ENCODE results near the gene TP73. TPM values are rescaled to one million over a fixed set of nuclear protein-coding genes. Genes with fewer than 3 reads are reported as not detected.

TP73 gene
- total RNA-seq, 2 donors from 2014 or later: 0.31 TPM; not detected in 1

GRCh38 chr1:3690282-3691065 lies 38.2 kb downstream of the TP73 start:
- Mint-ChIP-seq H3K27ac (no peak overlapping the region), H3K4me1 (no peaks in the 10 kb centered on the region), H3K4me3 (no peak overlapping the region), H3K36me3 (ENCODE audit: low read depth) (peaks cover 2% of the 10 kb centered on the region), H3K27me3 (peaks cover 9% of the 10 kb centered on the region)
- ATAC-seq: no peak
- no peaks in the 10 kb centered on the region for H3K9me3 ChIP-seq (ENCODE audit: control insufficient read depth, low read length, poor library complexity, severe bottlenecking)
- no peak for DNase-seq

DNA sequence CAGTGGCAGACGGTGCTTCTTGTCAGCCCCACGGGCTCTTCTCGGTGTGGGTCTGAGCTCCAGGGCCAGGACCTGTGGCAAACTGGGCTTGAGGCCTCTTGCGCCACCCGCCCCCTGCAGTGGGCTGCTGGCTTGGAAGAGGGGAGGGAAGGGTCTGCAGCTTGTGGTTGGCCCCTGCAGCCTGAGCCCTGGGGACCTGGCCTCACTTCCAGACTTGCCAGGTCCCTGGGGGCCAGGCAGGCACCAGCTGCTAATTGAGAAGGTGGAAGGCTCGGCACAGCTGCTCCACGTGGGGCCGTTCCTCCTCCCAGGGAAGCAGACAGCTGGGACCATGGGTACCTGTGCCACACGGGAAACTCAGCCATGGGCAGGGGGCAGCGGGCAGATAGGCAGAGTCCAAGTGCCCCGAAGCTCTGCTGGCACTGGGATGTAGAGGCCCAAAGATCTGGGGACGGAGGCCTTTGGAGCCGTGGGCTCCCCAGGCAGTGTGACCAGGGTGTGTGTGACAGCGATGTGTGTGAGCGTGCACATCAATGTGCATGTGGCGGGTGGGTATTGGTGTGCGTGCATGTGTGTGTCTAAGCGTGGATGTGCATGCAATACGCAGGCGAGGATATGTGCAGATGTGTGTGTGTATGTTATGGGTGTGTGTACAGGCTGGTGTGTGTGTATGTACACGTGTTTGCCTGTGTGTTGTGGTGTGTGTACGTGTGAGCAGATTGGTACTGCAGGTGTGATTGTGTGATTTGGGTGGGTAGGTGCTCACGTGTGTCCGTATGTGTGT lies 39.3 kb downstream of the TP73 start:
- Mint-ChIP-seq H3K4me1 (peaks cover 3% of the 10 kb centered on the region), H3K27ac (no peak overlapping the region), H3K4me3 (no peak overlapping the region), H3K27me3 (peaks cover 21% of the 10 kb centered on the region), H3K36me3 (ENCODE audit: low read depth) (peaks cover 2% of the 10 kb centered on the region)
- no peaks in the 10 kb centered on the region for H3K9me3 ChIP-seq (ENCODE audit: control insufficient read depth, low read length, poor library complexity, severe bottlenecking)
- DNase-seq (no peak), ATAC-seq (no peak)

DNA sequence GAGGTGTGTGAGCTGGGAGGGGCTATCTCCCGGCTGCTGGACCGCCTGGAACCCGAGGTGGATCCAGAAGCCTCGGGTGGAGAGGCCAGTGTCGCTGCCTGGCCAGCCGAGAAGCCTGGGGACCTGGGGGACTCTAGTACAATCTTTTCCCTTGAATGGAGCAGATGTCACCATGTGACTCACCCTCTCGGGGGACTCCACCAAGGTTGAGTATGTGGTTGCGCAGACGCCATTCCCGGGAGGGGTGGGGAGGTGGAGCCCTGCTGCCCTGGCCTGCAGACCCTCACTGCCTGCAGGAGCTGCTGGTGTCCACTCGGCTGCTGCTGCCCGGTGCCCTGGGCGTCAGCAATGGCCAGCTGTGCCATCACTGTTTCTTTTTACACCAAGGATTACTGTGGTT lies 40.3 kb downstream of the TP73 start:
- DNase-seq: no peak
- peaks cover 3% of the 10 kb centered on the region for H3K4me1 Mint-ChIP-seq
- H3K4me3 Mint-ChIP-seq: no peak overlapping the region
- H3K36me3 Mint-ChIP-seq (ENCODE audit: low read depth): peaks cover 2% of the 10 kb centered on the region
- peaks cover 25% of the 10 kb centered on the region for H3K27me3 Mint-ChIP-seq
- H3K9me3 ChIP-seq (ENCODE audit: control insufficient read depth, low read length, poor library complexity, severe bottlenecking): no peaks in the 10 kb centered on the region
- no peak overlapping the region for H3K27ac Mint-ChIP-seq
- ATAC-seq: no peak

GRCh38 chr1:3693321-3693720 lies 41.0 kb downstream of the TP73 start:
- Mint-ChIP-seq H3K27me3 (peaks cover 25% of the 10 kb centered on the region), H3K27ac (no peak overlapping the region), H3K4me1 (peaks cover 3% of the 10 kb centered on the region), H3K4me3 (no peak overlapping the region), H3K36me3 (ENCODE audit: low read depth) (peaks cover 2% of the 10 kb centered on the region)
- H3K9me3 ChIP-seq (ENCODE audit: control insufficient read depth, low read length, poor library complexity, severe bottlenecking): no peaks in the 10 kb centered on the region
- no peak for DNase-seq
- ATAC-seq: no peak

DNA sequence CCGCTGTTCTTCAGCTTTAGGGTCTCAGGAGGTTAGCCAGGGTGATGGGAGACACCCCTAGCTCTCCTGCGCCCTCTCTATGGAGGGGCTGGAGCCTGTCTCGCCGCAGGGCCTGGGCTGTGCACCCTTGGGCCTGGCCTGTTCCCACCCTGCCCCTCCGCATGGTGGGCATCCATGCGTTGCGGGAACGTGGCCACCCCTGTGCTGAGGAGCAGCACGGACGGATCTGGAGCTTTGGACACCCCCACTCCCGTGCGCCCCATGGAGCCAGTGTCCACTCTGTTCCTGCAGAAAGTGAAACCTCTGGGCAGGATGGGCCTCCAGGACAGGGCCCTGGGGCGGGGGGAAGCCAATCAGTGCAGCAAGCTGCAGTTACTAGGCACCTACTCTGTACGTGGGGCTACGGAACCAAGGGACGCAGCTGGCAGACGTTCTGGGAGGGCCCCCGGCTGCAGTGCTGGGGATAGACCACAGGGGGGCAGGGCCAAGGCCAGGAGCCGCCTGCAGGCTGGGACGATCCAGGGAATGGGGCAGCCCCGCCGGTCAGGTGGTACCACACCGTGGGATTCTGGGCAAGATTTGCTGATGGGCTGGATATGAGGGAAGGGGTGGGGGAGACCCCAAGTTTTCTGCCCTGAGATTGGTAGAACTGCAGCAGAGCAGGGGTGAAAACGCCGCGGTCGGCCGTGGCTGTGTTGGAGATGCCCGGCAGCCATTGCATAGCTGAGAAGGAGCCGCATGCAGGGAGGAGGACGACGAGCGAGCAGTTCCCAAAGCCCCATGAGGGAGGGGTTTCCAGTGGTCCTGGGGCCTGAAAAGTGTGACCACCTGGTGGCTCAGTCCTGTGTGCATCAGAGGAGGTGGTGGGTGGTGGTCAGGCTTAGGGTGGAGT lies 43.3 kb downstream of the TP73 start:
- peak overlapping the region; percentile 39 for H3K4me3 Mint-ChIP-seq
- no peaks in the 10 kb centered on the region for H3K9me3 ChIP-seq (ENCODE audit: control insufficient read depth, low read length, poor library complexity, severe bottlenecking)
- no peak overlapping the region for H3K27ac Mint-ChIP-seq
- ATAC-seq: peak; percentile 71
- H3K27me3 Mint-ChIP-seq: peaks cover 40% of the 10 kb centered on the region
- peaks cover 3% of the 10 kb centered on the region for H3K4me1 Mint-ChIP-seq
- peaks cover 2% of the 10 kb centered on the region for H3K36me3 Mint-ChIP-seq (ENCODE audit: low read depth)
- peak in 1 of 3 donors; percentile 18 for DNase-seq

GRCh38 chr1:3696689-3697088 lies 44.4 kb downstream of the TP73 start:
- DNase-seq (no peak), ATAC-seq (no peak)
- peaks cover 2% of the 10 kb centered on the region for H3K36me3 Mint-ChIP-seq (ENCODE audit: low read depth)
- H3K4me3 Mint-ChIP-seq: no peak overlapping the region
- H3K27ac Mint-ChIP-seq: no peak overlapping the region
- peaks cover 3% of the 10 kb centered on the region for H3K4me1 Mint-ChIP-seq
- H3K27me3 Mint-ChIP-seq: peaks cover 38% of the 10 kb centered on the region
- H3K9me3 ChIP-seq (ENCODE audit: control insufficient read depth, low read length, poor library complexity, severe bottlenecking): no peaks in the 10 kb centered on the region

- DNase-seq (no peak), ATAC-seq (no peak)
- H3K27ac Mint-ChIP-seq: no peak overlapping the region
- H3K36me3 Mint-ChIP-seq (ENCODE audit: low read depth): no peaks in the 10 kb centered on the region
- no peak overlapping the region for H3K4me3 Mint-ChIP-seq
- H3K27me3 Mint-ChIP-seq: peaks cover 34% of the 10 kb centered on the region
- no peaks in the 10 kb centered on the region for H3K9me3 ChIP-seq (ENCODE audit: control insufficient read depth, low read length, poor library complexity, severe bottlenecking)
- H3K4me1 Mint-ChIP-seq: peaks cover 3% of the 10 kb centered on the region
Observed at GRCh38 chr1:3697104-3697503, 44.8 kb downstream of the TP73 start.

DNA sequence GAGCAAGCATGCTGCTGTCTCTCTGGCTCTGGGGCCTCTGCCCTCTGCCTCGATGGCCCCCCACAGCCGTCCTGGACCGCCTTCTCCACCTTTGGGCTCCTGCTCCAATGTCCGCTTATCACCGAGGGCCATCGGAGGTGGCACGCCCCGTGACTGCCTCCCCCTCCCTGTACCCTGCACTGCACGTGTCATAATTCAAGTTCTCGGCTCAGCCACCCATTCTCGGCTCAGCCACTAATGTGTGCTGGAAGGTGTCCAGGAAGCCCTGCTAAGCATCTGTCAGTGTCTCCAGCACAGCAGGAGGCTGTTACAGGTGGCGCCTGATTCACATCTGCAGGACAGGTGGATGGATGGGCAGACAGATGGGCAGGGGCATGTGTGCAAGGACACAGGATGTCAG lies 45.5 kb downstream of the TP73 start:
- Mint-ChIP-seq H3K36me3 (ENCODE audit: low read depth) (no peaks in the 10 kb centered on the region), H3K4me1 (peaks cover 3% of the 10 kb centered on the region), H3K27ac (no peak overlapping the region), H3K4me3 (no peak overlapping the region), H3K27me3 (peaks cover 33% of the 10 kb centered on the region)
- no peaks in the 10 kb centered on the region for H3K9me3 ChIP-seq (ENCODE audit: control insufficient read depth, low read length, poor library complexity, severe bottlenecking)
- no peak for ATAC-seq
- no peak for DNase-seq

DNA sequence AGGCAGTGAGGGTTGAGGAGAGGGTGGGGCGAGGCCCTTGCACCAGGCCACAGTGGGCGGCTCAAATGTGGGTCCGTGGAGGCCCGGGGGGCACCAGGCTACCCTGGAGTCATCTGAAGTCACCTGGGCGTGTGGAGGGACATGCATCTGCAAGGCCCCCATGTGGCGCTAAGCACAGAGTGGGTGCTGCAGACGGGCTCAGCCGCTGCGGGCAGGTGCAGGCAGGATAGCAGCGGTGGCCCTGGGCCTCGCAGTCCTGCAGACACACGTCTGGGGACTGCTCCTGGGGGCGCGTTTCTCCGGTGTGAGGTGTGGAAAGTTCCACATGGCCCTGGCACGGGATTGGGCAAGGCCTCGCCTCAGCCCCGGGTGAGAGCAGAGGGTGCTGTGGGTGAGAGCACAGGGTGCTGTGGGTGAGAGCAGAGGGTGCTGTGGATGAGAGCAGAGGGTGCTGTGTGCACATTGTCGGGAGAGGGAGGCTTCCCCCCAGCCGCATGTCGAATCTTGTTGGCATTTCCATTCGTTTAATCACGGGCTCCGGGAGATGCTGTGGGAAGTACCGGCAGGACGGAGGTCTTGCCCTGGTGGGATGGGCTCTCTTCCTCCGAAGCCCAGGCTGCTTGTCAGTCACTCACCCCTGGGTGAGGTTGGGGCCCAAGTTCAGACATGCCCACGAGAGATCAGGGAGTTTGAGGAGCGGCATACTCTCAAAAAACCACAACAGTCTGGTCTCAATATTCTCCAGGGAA lies 46.5 kb downstream of the TP73 start:
- Mint-ChIP-seq H3K36me3 (ENCODE audit: low read depth) (no peaks in the 10 kb centered on the region), H3K4me3 (no peak overlapping the region), H3K27ac (no peak overlapping the region), H3K4me1 (peaks cover 5% of the 10 kb centered on the region), H3K27me3 (peaks cover 33% of the 10 kb centered on the region)
- DNase-seq: no peak
- no peaks in the 10 kb centered on the region for H3K9me3 ChIP-seq (ENCODE audit: control insufficient read depth, low read length, poor library complexity, severe bottlenecking)
- no peak for ATAC-seq

DNA sequence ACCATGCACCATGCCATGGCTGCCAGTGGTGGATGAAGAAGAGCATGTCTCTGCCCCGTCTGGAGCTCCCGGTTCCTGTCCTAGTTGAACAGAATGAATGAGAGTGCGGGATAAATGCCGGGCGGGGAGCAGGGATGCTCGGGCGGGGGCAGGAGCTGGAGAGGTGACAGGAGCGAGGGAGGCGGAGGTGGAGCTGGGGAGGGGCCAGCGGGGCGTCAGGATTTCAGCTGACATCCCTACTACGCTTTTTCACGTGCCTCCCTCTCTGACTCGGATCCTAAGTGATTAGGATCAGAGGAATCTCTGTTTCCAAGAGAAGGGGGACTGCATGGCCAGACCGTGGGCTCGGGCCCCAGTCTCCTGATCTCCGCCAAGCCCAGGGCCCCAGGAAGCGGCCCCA lies 47.3 kb downstream of the TP73 start:
- DNase-seq: no peak

DNA sequence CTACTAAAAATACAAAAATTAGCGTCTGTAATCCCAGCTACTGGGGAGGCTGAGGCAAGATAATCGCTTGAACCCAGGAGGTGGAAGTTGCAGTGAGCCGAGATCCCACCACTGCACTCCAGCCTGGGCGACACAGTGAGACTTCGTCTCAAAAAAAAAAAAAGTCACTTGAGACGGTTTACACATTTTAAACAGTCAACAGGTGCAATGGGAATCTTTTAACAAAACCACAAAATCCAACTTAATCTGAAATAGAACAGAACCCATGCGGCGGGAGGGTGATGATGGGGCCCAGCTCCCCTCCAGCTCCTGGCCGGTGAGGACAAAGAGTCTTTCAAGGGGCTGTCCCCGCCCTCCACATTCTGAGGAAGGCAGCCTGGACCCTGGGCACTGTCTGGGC lies 48.3 kb downstream of the TP73 start:
- no peak for ATAC-seq
- peaks cover 4% of the 10 kb centered on the region for H3K4me1 Mint-ChIP-seq
- no peaks in the 10 kb centered on the region for H3K36me3 Mint-ChIP-seq (ENCODE audit: low read depth)
- H3K9me3 ChIP-seq (ENCODE audit: control insufficient read depth, low read length, poor library complexity, severe bottlenecking): no peaks in the 10 kb centered on the region
- H3K27me3 Mint-ChIP-seq: peaks cover 30% of the 10 kb centered on the region
- no peak for DNase-seq
- H3K4me3 Mint-ChIP-seq: no peak overlapping the region
- no peak overlapping the region for H3K27ac Mint-ChIP-seq

More for the DNA sequence above, 47.3 kb downstream of the TP73 start:
- peaks cover 5% of the 10 kb centered on the region for H3K4me1 Mint-ChIP-seq
- no peak overlapping the region for H3K4me3 Mint-ChIP-seq
- no peak overlapping the region for H3K27ac Mint-ChIP-seq
- no peaks in the 10 kb centered on the region for H3K9me3 ChIP-seq (ENCODE audit: control insufficient read depth, low read length, poor library complexity, severe bottlenecking)
- peaks cover 33% of the 10 kb centered on the region for H3K27me3 Mint-ChIP-seq
- H3K36me3 Mint-ChIP-seq (ENCODE audit: low read depth): no peaks in the 10 kb centered on the region
- ATAC-seq: no peak

DNA sequence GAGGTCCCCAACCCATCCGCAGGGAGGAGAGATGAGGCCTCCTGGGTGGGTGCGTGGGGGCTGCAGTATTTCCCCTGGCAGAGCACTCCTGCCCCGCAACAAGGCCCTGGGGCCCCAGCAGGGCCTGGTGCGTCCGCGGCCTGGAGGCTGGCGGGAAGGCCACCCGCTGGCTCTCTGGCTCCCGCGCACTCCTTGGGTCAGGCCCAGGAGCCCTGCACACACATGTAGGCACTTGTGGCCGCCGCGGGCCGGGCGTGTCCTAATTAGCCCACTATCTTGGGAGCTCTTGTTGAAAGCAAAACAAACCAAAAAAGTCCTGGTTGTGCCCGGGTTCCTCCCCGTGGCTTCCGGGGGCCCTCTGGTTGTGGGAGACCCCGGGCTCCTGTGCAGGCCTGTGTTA lies 50.2 kb downstream of the TP73 start:
- no peak overlapping the region for H3K27ac Mint-ChIP-seq
- peaks cover 2% of the 10 kb centered on the region for H3K4me1 Mint-ChIP-seq
- no peaks in the 10 kb centered on the region for H3K36me3 Mint-ChIP-seq (ENCODE audit: low read depth)
- ATAC-seq (no peak), DNase-seq (no peak)
- no peaks in the 10 kb centered on the region for H3K9me3 ChIP-seq (ENCODE audit: control insufficient read depth, low read length, poor library complexity, severe bottlenecking)
- H3K27me3 Mint-ChIP-seq: peaks cover 21% of the 10 kb centered on the region
- H3K4me3 Mint-ChIP-seq: no peak overlapping the region
